ENCODE data around the gene PSG11.
"Not testable (repeated sequence)": the region's sequence is repeated elsewhere in the genome, so short reads cannot be mapped to it uniquely, and the experiment has no call there.

Gene PSG11

DNA sequence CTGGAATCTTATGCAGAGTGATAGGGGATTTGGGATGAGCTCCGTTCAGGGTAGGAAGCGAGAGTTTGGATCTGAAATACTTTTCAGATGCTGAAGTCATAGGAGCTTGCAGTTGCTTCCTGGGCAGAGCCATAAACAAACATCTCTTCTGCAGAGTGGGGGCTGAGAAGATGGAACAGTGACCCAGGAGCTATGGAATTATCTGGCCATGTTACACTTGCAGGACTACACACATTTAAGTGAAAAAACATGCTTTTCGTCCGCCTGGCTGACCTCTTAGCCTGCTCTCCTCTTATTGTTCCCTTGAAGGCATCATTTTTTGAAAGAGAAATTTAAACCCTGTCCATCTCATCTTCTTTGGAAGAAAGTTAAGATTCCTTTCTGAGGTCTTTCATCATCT is 40.7 kb downstream of the PSG11 start:
- no peak for DNase-seq

DNA sequence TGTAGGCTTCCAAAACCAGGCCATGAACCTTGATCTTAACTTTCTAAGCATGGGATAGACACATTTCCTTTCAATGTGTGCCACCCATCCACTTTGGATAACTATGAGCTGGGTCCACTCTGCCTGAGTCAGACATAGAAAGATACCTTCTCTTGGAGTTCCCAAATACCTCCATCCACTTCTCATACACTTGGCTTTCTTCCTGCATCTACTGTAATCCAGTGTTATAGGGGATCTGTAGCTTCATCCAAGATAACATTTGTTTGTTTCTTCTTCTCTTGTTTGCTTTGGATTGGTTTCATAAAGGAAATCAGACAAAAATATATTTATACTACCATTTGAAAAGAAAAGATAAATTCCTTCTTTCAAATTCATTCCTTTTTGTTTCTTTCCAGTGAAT is 44.2 kb downstream of the PSG11 start:
- not testable (repeated sequence) for DNase-seq

- not testable (repeated sequence) for DNase-seq
These were observed 54.8 kb downstream of the PSG11 start for GRCh38 chr19:42971451-42971850.

DNA sequence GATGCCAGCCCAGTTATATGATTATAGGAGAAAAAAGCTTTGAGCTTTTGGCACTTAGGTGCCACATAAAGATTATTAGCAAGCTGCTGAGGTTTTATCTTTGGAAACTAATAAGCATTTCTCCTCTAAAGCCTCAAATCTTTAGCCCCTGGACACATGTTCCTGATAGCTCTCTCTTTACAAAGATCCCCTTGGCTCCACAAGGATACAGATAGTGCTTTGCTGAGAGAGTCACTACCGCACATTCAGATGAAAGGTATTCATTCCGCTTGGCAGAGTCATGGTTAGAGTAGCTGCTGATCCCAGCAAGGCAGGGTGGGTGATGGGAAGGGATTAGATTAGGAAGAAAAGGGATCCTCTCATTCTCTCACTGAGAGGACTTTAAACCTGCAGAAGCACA is 61.1 kb downstream of the PSG11 start:
- DNase-seq = no peak

- no peak for DNase-seq
These were observed 65.2 kb downstream of the PSG11 start for GRCh38 chr19:42961119-42961518.

All from NCI-H510A (cell line).